Neural progenitor cell (in vitro differentiated cells): Measurements from ENCODE around the gene SPACA7. TPM values are rescaled to one million over a fixed set of nuclear protein-coding genes. Genes with fewer than 3 reads are reported as not detected.

Experiments
- DNase-seq: peaks from one replicate; pipeline ENCODE4 v3.0.0-alpha.2; 2016; ENCODE audit warnings: low spot score
- H2AFZ ChIP-seq: fragments of 200-600 bp; sonication (generic); replicated peaks from 2 replicates; pipeline ENCODE4 v1.6.1; 2016; ENCODE audit warnings: antibody characterized with exemption
- H3F3A ChIP-seq: fragments of 200-600 bp; sonication (generic); 2 replicates; pipeline ENCODE4 v1.6.1; 2016; ENCODE audit warnings: antibody characterized with exemption, low read depth
- H3K27ac ChIP-seq: fragments of 200-600 bp; sonication (generic); 2 replicates; pipeline ENCODE4 v1.5.1; 2016; ENCODE audit warnings: mild to moderate bottlenecking
- H3K27me3 ChIP-seq: fragments of 200-600 bp; sonication (generic); 2 replicates; pipeline ENCODE4 v1.6.1; 2016; ENCODE audit warnings: mild to moderate bottlenecking, moderate library complexity
- H3K36me3 ChIP-seq: fragments of 200-600 bp; sonication (generic); 2 replicates; pipeline ENCODE4 v1.5.1; 2016
- H3K4me1 ChIP-seq: fragments of 200-600 bp; sonication (generic); 2 replicates; pipeline ENCODE4 v1.6.1; 2016; ENCODE audit warnings: mixed run types
- H3K4me2 ChIP-seq: fragments of 200-600 bp; sonication (generic); 2 replicates; pipeline ENCODE4 v1.6.1; 2016
- H3K4me3 ChIP-seq: fragments of 200-600 bp; sonication (generic); 2 replicates; pipeline ENCODE4 v1.5.1; 2016
- H3K79me2 ChIP-seq: fragments of 200-600 bp; sonication (generic); 2 replicates; pipeline ENCODE4 v1.6.1; 2016; ENCODE audit warnings: low read depth
- H3K9ac ChIP-seq: fragments of 200-600 bp; sonication (generic); 2 replicates; pipeline ENCODE4 v1.6.1; 2016
- H3K9me3 ChIP-seq: fragments of 200-600 bp; sonication (generic); 2 replicates; pipeline ENCODE4 v1.5.1; 2016; ENCODE audit warnings: low read depth
- H4K20me1 ChIP-seq: fragments of 200-600 bp; sonication (generic); 2 replicates; pipeline ENCODE4 v1.6.1; 2016; ENCODE audit warnings: low read depth
- H3K27ac Mint-ChIP-seq: 3 replicates; pipeline ENCODE4 v1.8.0; 2021; ENCODE audit warnings: mixed read lengths
- H3K27me3 Mint-ChIP-seq: 2 replicates; pipeline ENCODE4 v1.8.0; 2022; ENCODE audit warnings: low read depth, mild to moderate bottlenecking, inconsistent platforms, moderate library complexity, mixed read lengths; ENCODE audit not compliant: insufficient read depth
- H3K36me3 Mint-ChIP-seq: 3 replicates; pipeline ENCODE4 v1.8.0; 2021; ENCODE audit warnings: mixed read lengths
- H3K4me1 Mint-ChIP-seq: 3 replicates; pipeline ENCODE4 v1.8.0; 2021; ENCODE audit warnings: mixed read lengths
- H3K4me3 Mint-ChIP-seq: 3 replicates; pipeline ENCODE4 v1.8.0; 2021; ENCODE audit warnings: mild to moderate bottlenecking, moderate library complexity, mixed read lengths
- H3K9me3 Mint-ChIP-seq: 3 replicates; pipeline ENCODE4 v1.8.0; 2020; ENCODE audit warnings: mixed read lengths
- EZH2 ChIP-seq: fragments of 200-600 bp; sonication (generic); IDR thresholded peaks from 2 replicates; pipeline ENCODE4 v1.6.1; 2017; ENCODE audit warnings: antibody characterized with exemption, mild to moderate bottlenecking, moderate library complexity
- EZH2phosphoT487 ChIP-seq: fragments of 200-600 bp; sonication (generic); IDR thresholded peaks from 2 replicates; pipeline ENCODE4 v1.6.1; 2017; ENCODE audit warnings: antibody characterized with exemption
- total RNA-seq: library from RNA; depleted of rRNA; stranded (reverse); fragments of >200 nt; gene quantifications from 2 replicates; pipeline ENCODE4 v1.2.3, GENCODE V29; 2015; ENCODE audit warnings: low replicate concordance
- TF ChIP-seq, protein P1 (sequence below): fragments of 200-600 bp; sonication (generic); IDR thresholded peaks from 2 replicates; pipeline ENCODE4 v1.5.1; 2017; ENCODE audit warnings: antibody characterized with exemption, mild to moderate bottlenecking

The SPACA7 gene, protein sequence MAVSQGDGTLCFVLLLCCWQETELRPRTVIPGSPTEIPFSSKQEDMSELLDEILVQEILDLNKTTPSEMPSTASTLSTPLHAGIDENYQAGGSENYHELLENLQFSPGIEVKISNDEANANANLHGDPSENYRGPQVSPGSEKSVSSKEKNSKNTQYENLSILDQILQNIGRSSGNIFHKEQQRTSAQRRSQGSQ
- not detected in 2 replicates for total RNA-seq

DNA sequence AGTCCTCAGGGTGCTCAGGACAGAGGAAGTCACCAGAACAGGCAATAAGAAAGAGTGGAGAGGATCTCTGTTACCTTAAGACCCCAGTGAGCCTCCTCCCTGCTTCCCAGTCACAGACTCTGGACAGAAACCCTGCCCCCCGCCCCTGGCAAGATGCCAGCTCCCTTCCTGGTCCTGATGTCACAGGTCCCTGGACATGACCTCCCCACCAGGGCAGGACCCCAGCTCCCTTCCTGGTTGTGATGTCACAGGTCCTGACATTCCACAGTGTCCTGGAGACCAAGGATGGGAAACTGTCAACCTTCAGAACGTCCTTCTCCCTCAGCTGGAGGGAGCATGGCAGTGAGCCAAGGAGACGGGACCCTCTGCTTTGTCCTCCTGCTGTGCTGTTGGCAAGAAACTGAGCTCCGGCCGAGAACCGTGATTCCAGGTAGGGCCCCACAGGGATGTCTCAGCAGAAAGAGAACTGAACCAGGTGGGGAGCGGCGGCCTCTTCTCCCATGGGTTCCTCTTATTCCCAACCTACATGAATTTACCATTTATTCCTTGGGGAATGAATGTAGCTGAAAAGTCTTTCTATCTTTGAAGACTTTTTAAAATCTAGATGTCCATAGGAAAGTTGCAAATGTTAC lies at the start of gene SPACA7:
SPACA7 (plus strand) TSS at position 306 of the 632 bp plus-strand sequence; CDS start at position 337, 31 bp downstream.
- Histone ChIP-seq H3K4me1 (no peaks in the 10 kb centered on the region), H3K27me3 (no peaks in the 10 kb centered on the region), H3K36me3 (no peaks in the 10 kb centered on the region), H2AFZ (no peak within 1 kb of the TSS), H3K9me3 (no peaks in the 10 kb centered on the region), H3K4me3 (no peak within 1 kb of the TSS), H4K20me1 (no peaks in the 10 kb centered on the region), H3K9ac (no peak within 1 kb of the TSS), H3K4me2 (no peak within 1 kb of the TSS), H3F3A (no peaks in the 10 kb centered on the region), H3K79me2 (no peaks in the 10 kb centered on the region), H3K27ac (no peak within 1 kb of the TSS)
- Mint-ChIP-seq H3K4me3 (no peak within 1 kb of the TSS), H3K27ac (no peak within 1 kb of the TSS), H3K36me3 (no peaks in the 10 kb centered on the region), H3K27me3 (peaks cover 6% of the 10 kb centered on the region), H3K9me3 (peaks cover 20% of the 10 kb centered on the region), H3K4me1 (no peaks in the 10 kb centered on the region)
- TF ChIP-seq, protein P1, sequence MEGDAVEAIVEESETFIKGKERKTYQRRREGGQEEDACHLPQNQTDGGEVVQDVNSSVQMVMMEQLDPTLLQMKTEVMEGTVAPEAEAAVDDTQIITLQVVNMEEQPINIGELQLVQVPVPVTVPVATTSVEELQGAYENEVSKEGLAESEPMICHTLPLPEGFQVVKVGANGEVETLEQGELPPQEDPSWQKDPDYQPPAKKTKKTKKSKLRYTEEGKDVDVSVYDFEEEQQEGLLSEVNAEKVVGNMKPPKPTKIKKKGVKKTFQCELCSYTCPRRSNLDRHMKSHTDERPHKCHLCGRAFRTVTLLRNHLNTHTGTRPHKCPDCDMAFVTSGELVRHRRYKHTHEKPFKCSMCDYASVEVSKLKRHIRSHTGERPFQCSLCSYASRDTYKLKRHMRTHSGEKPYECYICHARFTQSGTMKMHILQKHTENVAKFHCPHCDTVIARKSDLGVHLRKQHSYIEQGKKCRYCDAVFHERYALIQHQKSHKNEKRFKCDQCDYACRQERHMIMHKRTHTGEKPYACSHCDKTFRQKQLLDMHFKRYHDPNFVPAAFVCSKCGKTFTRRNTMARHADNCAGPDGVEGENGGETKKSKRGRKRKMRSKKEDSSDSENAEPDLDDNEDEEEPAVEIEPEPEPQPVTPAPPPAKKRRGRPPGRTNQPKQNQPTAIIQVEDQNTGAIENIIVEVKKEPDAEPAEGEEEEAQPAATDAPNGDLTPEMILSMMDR, result no peak
- TF ChIP-seq EZH2, result no peak
- no peak for DNase-seq

DNA sequence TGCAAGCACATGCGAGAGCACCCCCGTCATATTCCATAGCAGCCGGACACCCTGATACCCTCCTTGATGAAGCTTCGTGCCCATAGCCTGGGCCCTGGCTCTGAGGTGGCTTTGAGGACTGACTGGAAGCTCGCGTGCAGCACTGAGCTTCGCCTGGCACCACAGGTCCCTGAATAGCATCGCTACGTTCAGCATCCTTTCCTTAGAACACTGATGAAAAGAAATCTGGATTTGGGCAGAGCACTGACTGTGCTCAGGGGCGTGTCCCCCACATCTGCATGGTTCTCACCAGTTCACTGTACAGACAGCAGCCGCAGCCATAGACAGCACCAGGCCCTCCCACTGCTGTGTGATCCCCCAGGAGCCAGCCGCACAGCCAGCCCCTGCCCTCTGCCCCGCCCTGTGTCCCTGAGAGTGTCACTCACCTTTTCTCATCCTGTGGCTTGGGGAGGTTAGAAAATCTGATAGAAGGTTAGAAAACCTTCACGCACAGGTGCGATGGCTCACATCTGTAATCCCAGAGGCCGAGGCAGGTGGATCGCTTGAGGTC lies 49.3 kb upstream of the SPACA7 start:
- H3K4me3 ChIP-seq, result no peak overlapping the region
- H3K27me3 ChIP-seq, result peaks cover 3% of the 10 kb centered on the region
- H3K27ac ChIP-seq, result no peak overlapping the region
- Mint-ChIP-seq H3K4me3 (no peak overlapping the region), H3K9me3 (no peaks in the 10 kb centered on the region), H3K4me1 (peaks cover 16% of the 10 kb centered on the region), H3K27ac (no peak overlapping the region), H3K36me3 (no peaks in the 10 kb centered on the region), H3K27me3 (peaks cover 19% of the 10 kb centered on the region)
- H3K4me1 ChIP-seq, result peaks cover 5% of the 10 kb centered on the region
- peaks cover 5% of the 10 kb centered on the region for H3F3A ChIP-seq
- no peaks in the 10 kb centered on the region for H4K20me1 ChIP-seq
- H3K9me3 ChIP-seq, result no peaks in the 10 kb centered on the region
- TF ChIP-seq, protein P1, result no peak
- no peak for TF ChIP-seq EZH2phosphoT487
- TF ChIP-seq EZH2, result no peak
- no peaks in the 10 kb centered on the region for H3K79me2 ChIP-seq
- H2AFZ ChIP-seq, result no peak overlapping the region
- no peak for DNase-seq
- H3K9ac ChIP-seq, result no peak overlapping the region
- H3K4me2 ChIP-seq, result no peak overlapping the region
- H3K36me3 ChIP-seq, result no peaks in the 10 kb centered on the region

DNA sequence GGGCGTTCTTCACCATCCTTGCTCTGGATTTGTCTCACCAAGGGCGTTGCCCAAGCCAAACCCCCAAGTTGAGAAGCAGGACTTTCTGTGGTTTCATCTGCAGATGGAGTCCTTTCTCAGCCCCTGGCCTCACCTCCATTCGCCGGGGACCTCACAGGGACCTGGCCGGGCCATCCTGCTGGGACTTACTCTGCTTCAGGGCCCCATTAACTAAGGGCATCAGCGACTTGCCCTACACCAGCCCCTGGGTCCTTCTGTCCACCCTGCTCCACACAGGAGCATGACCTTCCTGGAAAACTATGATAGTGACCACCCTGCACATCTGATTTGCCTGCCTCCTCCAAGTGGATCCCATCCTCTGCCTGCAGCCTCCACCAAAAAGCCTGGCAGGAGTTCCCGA lies 47.2 kb upstream of the SPACA7 start:
- DNase-seq, result no peak
- Mint-ChIP-seq H3K27ac (no peak overlapping the region), H3K36me3 (no peaks in the 10 kb centered on the region), H3K27me3 (peaks cover 18% of the 10 kb centered on the region), H3K9me3 (peaks cover 3% of the 10 kb centered on the region), H3K4me3 (no peak overlapping the region), H3K4me1 (peaks cover 19% of the 10 kb centered on the region)
- Histone ChIP-seq H2AFZ (no peak overlapping the region), H3K36me3 (no peaks in the 10 kb centered on the region), H3K4me3 (no peak overlapping the region), H3K9ac (no peak overlapping the region), H3K27ac (no peak overlapping the region), H3K4me1 (peaks cover 10% of the 10 kb centered on the region), H3F3A (peaks cover 9% of the 10 kb centered on the region), H4K20me1 (no peaks in the 10 kb centered on the region), H3K9me3 (no peaks in the 10 kb centered on the region), H3K27me3 (peaks cover 3% of the 10 kb centered on the region), H3K4me2 (no peak overlapping the region), H3K79me2 (no peaks in the 10 kb centered on the region)
- no peak for TF ChIP-seq EZH2phosphoT487
- TF ChIP-seq, protein P1, result no peak
- no peak for TF ChIP-seq EZH2
